CD4-positive, alpha-beta T cell (primary cell): Measurements from ENCODE around the gene ABCB9. TPM values are rescaled to one million over a fixed set of nuclear protein-coding genes. Genes with fewer than 3 reads are reported as not detected.

Source experiments
- ATAC-seq: fragments of 200-7000 bp; cut with Tn5 transposase; one replicate; pipeline ENCODE4 v1.10.0; 2022; ENCODE audit warnings: mild to moderate bottlenecking; ENCODE audit not compliant: poor library complexity
- CTCF ChIA-PET: fragments of 350-600 bp; sonication (Branson Sonifier 250); formaldehyde crosslinking; loops from one replicate; lab custom pipeline; 2021; ENCODE audit warnings: antibody characterized with exemption, inconsistent platforms; lab: Charles Lee
- POLR2A ChIA-PET: fragments of 350-600 bp; sonication (Branson Sonifier 250); formaldehyde crosslinking; loops from one replicate; lab custom pipeline; 2021; ENCODE audit warnings: antibody characterized with exemption, inconsistent platforms; lab: Charles Lee
- DNase-seq, 14 experiments: peaks; one replicate each; pipeline ENCODE4 v3.0.0-alpha.2; 2013 to 2020; ENCODE audit warnings: mixed read lengths in 2 of 14
- H3K27ac ChIP-seq, 2 donors: one replicate each; pipeline versions ENCODE4 v1.5.1 to v1.7.0; 2013; ENCODE audit warnings: low read length in 2 of 2, low read depth in 1 of 2, mild to moderate bottlenecking in 1 of 2
- H3K27me3 ChIP-seq, 2 experiments: 1 replicate in 1 of 2; 2 replicates in 1 of 2; pipeline versions ENCODE4 v1.6.1 to v1.7.0; 2013; ENCODE audit warnings: low read length in 2 of 2, control low read depth in 1 of 2, mild to moderate bottlenecking in 1 of 2, moderate library complexity in 1 of 2; ENCODE audit not compliant: insufficient read depth in 2 of 2, control insufficient read depth in 1 of 2
- H3K36me3 ChIP-seq: one replicate; pipeline ENCODE4 v1.6.1; 2013; ENCODE audit warnings: low read length, control low read depth; ENCODE audit not compliant: insufficient read depth
- H3K4me1 ChIP-seq: one replicate; pipeline ENCODE4 v1.6.1; 2013; ENCODE audit warnings: low read length, control low read depth; ENCODE audit not compliant: insufficient read depth
- H3K4me3 ChIP-seq: one replicate; pipeline ENCODE4 v1.5.1; 2013; ENCODE audit warnings: mild to moderate bottlenecking, low read length, moderate library complexity
- H3K9me3 ChIP-seq, 2 experiments: 1 replicate in 1 of 2; 2 replicates in 1 of 2; pipeline versions ENCODE4 v1.6.1 to v1.7.0; 2013; ENCODE audit warnings: low read length in 2 of 2, mild to moderate bottlenecking in 2 of 2, control low read depth in 1 of 2, moderate library complexity in 1 of 2; ENCODE audit not compliant: control insufficient read depth in 1 of 2, insufficient read depth in 1 of 2
- H3K27ac Mint-ChIP-seq: one replicate; pipeline ENCODE4 v1.8.0; 2020; ENCODE audit warnings: mixed read lengths
- H3K27me3 Mint-ChIP-seq: one replicate; pipeline ENCODE4 v1.8.0; 2021; ENCODE audit warnings: mixed read lengths
- H3K36me3 Mint-ChIP-seq: one replicate; pipeline ENCODE4 v1.8.0; 2021; ENCODE audit warnings: low read depth, mixed read lengths
- H3K4me1 Mint-ChIP-seq: one replicate; pipeline ENCODE4 v1.8.0; 2021; ENCODE audit warnings: low read depth, mixed read lengths
- H3K4me3 Mint-ChIP-seq: one replicate; pipeline ENCODE4 v1.8.0; 2020; ENCODE audit warnings: mild to moderate bottlenecking, mixed read lengths
- H3K9me3 Mint-ChIP-seq: one replicate; pipeline ENCODE4 v1.8.0; 2020; ENCODE audit warnings: mixed read lengths
- CTCF ChIP-seq: fragments of 200-600 bp; IDR thresholded peaks from one replicate; pipeline ENCODE4 v1.8.0; 2022; ENCODE audit warnings: antibody characterized with exemption, mild to moderate bottlenecking
- intact Hi-C, 2 experiments: fragments of 100-400 bp; cut with DNase I in 1 of 2; cut with micrococcal nuclease in 1 of 2; formaldehyde crosslinking; loops; one replicate each; pipeline versions ENCODE4 v1.15.1 to v1.9.0; 2023 to 2025; cut with DNase I, micrococcal nuclease
- total RNA-seq, 174 experiments: library from RNA in 2 of 174; stranded (reverse) in 2 of 174; gene quantifications; one replicate each; pipeline ENCODE4 v1.2.3 and lab custom pipeline; 2021 to 2026

Gene ABCB9
- total RNA-seq, 2 experiments from 2014 or later: 5.4 to 6.2 TPM

- H3K27me3 Mint-ChIP-seq: no peaks in the 10 kb centered on the region
- Histone ChIP-seq H3K4me3 (no peak overlapping the region), H3K9me3 (no peaks in the 10 kb centered on the region), H3K36me3 (no peaks in the 10 kb centered on the region), H3K4me1 (no peaks in the 10 kb centered on the region), H3K27ac (no peak overlapping the region), H3K27me3 (no peaks in the 10 kb centered on the region)
- H3K27ac Mint-ChIP-seq: no peak overlapping the region
- intact Hi-C loops: no loop called here
- no peak for TF ChIP-seq CTCF
- DNase-seq (no peak), ATAC-seq (no peak)
- CTCF ChIA-PET: no interaction called here
- H3K36me3 Mint-ChIP-seq: no peaks in the 10 kb centered on the region
- H3K4me3 Mint-ChIP-seq: no peak overlapping the region
- no peaks in the 10 kb centered on the region for H3K4me1 Mint-ChIP-seq
- H3K9me3 Mint-ChIP-seq: no peaks in the 10 kb centered on the region
- POLR2A ChIA-PET: no interaction called here
Observed at GRCh38 chr12:122934722-122935121, 31.5 kb downstream of the ABCB9 start.

- intact Hi-C loops: no loop called here
- ChIA-PET CTCF (no interaction called here), POLR2A (interaction anchor here (0.6 kb wide), 1 partner anchor 373 kb away, joined by 7 read pairs; no protein-coding TSS in a partner anchor)
- Mint-ChIP-seq H3K36me3 (no peaks in the 10 kb centered on the region), H3K27me3 (no peaks in the 10 kb centered on the region), H3K4me3 (no peak overlapping the region), H3K4me1 (no peaks in the 10 kb centered on the region), H3K27ac (no peak overlapping the region), H3K9me3 (no peaks in the 10 kb centered on the region)
- ATAC-seq: no peak
- no peak overlapping the region for H3K27ac ChIP-seq
- no peaks in the 10 kb centered on the region for H3K27me3 ChIP-seq
- no peak overlapping the region for H3K4me3 ChIP-seq
- TF ChIP-seq CTCF: no peak
- no peaks in the 10 kb centered on the region for H3K36me3 ChIP-seq
- no peak for DNase-seq
- H3K9me3 ChIP-seq: no peaks in the 10 kb centered on the region
- H3K4me1 ChIP-seq: no peaks in the 10 kb centered on the region
Observed at GRCh38 chr12:122932207-122932606, 34.1 kb downstream of the ABCB9 start.

- Histone ChIP-seq H3K36me3 (no peaks in the 10 kb centered on the region), H3K4me1 (no peaks in the 10 kb centered on the region), H3K27ac (no peak overlapping the region), H3K4me3 (no peak overlapping the region), H3K9me3 (no peaks in the 10 kb centered on the region), H3K27me3 (no peaks in the 10 kb centered on the region)
- no peaks in the 10 kb centered on the region for H3K27me3 Mint-ChIP-seq
- intact Hi-C loops: no loop called here
- no peak for ATAC-seq
- ChIA-PET POLR2A (interaction anchor here (0.7 kb wide), 1 partner anchor 49 kb away, joined by 3 read pairs; no protein-coding TSS in a partner anchor), CTCF (no interaction called here)
- DNase-seq: no peak
- no peaks in the 10 kb centered on the region for H3K36me3 Mint-ChIP-seq
- no peak overlapping the region for H3K4me3 Mint-ChIP-seq
- TF ChIP-seq CTCF: no peak
- H3K27ac Mint-ChIP-seq: no peak overlapping the region
- no peaks in the 10 kb centered on the region for H3K4me1 Mint-ChIP-seq
- no peaks in the 10 kb centered on the region for H3K9me3 Mint-ChIP-seq
Observed at GRCh38 chr12:122929812-122930211, 36.5 kb downstream of the ABCB9 start.
